HG03095 (cell line): ENCODE measurements around the gene DBNDD1.
"Not testable (repeated sequence)": the region's sequence is repeated elsewhere in the genome, so short reads cannot be mapped to it uniquely, and the experiment has no call there.

Experiments used
- ATAC-seq: cut with Tn5 transposase; IDR thresholded peaks from one replicate; pipeline ENCODE4 v1.9.1; 2021; ENCODE audit warnings: moderate library complexity; ENCODE audit not compliant: unreplicated experiment

The DBNDD1 gene

DNA sequence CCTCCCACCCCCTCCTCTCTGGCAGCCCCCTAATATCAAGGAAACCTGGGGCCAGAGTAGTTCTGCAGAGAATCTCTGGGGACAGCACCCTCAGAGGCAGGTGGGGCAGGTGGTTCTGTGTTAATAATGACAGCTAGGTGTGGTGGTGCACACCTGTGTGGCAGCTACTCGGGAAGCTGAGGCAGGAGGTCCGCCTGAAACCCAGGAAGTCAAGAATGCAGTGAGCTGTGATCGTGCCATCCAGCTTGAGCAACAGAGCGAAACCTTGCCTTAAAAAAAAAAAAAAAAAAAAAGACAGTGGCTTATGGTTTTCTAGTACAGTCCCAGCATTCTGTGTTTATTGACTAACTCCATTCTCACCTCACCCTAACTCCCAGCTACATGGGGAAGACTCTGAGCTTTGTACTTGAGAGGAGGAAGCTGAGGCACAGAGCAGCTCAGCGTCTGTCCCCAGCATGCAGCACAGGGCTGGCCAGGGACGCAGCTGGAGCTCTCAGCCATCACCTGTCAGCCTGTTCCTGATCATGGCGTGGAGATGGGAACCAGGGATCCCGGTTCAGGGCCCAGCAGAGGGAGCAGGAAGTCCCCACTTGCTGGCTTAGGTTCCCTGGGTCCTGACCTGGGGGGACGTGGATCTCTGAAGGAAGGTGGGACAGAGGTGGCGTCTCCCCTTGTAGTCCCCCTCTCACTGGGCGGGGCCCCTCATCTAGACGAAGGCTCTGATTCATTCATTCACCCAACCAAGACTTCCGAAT lies 6.1 kb downstream of the DBNDD1 start:
- ATAC-seq = no peak

DNA sequence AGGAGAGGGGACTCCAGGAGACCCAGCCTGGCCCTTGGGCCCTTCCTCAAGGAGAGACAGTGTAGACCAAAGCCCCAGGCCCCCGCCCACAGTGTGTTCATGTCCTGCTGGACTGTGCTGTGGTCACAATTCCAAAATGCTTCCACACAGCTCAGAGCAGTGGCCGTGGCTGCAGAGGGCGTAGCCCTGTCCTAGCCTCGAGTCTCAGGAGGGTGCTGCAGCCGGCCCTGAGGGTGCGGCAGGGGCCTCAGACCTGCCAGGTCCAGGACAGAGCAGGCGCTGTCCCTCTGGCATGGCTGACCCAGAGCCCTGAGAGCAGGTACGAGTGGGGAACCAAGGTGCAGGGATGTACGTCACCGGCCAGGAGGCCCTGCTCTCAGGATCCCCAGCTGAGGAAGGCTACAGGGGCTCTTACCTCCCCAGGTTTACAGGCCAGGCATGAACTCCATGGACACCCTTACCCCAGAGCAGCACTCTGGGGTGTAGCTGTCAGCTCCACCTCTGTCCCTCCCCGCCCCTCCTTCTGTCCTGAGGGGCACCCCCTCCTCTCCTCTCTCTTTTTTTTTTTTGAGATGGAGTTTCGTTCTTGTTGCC lies 7.3 kb downstream of the DBNDD1 start:
- ATAC-seq = no peak

DNA sequence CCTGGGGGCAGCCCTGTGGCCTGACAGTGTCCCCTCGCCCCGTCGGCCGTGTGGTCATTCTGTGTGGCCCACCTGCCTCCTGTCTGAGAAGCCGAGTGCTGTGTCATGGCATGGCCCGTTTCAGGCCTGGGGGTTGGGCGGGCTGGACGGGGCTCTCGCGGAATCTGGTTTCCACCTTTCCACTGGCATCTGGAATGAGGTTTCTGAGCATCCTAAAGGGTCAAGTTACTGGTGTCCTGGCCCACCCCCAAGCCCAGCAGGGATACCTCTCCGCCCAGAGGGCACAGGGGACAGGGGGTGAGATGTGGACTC lies 7.8 kb downstream of the DBNDD1 start:
- no peak for ATAC-seq

DNA sequence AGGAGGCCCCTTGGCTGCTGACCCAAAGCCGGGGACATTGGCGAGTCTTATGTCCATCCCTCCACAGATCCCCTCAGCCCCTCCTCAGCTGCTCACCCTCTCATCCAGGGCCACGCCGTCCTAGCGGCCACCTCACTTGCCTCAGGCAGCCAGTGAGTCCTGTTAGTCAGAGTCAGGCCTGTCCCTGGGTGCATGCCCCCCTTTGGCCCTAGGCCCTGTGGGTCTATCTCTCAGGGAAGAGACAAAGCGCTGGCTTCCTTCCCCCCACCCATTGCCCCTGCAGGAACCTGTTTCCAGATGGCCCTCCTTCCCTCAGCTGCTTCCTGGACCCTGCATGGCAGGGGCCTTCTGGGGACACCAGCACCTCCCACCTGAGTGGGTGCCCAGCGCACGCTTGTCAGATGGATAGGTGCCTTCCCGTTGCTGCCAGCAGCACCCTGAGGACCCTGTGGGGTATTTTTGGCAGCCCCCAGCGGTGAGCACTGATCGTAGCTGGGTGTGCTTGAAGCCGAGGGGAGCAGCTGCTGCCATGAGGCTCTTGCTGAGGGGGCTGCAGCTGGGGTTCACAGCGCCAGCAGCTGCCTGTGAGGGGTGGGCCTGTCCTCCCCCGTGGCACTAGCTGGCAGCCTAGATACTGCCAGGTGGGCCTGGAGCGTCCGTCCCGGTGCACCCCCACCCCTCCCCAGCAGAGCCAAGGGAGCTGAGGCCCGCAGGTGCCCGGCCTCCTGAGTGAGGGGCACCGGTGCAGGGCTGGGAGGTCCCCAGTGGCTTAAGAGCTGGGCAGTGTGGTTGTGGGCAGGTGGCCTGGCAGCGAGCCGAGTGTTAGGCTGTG lies 8.4 kb downstream of the DBNDD1 start:
- ATAC-seq = no peak

DNA sequence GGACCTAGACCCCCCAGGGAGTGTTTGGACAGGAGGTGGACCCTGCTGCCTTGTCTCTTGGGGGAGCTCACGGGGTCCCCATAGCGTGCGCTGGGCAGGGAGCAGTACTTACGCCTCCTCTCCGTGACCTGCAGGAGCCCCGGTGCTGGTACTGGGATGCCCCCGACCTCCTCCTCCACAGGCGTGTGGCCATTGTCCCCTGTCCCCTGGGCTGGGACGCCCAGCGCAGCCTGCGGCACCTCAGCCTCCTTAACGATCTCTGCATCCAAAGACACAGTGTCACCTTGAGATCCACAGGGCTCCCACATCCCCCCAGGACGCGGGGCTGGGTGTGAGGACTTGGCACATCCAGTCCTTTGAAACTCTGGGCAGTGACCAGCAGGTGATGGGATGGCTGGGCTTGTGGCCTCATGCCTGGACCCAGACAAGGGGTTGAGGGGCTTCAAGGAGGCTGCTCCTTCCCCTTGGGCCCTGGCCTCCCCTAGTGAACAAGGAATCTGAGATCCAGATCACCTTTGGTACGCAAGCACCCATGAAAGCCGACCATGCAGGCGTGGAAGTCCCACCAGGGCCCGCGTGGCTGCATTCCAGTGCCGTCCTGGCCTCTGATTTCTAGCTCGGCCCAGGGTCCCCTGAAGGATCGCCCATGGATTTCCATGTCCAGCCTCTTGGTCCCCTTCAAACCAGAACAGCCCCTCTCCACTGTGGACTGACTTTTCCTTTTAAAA lies 9.9 kb downstream of the DBNDD1 start:
- no peak for ATAC-seq

- ATAC-seq = no peak
Measured at GRCh38 chr16:90008708-90009145, 10.5 kb downstream of the DBNDD1 start.

- ATAC-seq = not testable (repeated sequence)
Measured at GRCh38 chr16:90007635-90008234, 11.5 kb downstream of the DBNDD1 start.

GRCh38 chr16:90007015-90007414 lies 12.2 kb downstream of the DBNDD1 start:
- no peak for ATAC-seq

- no peak for ATAC-seq
Measured at GRCh38 chr16:90005956-90006663, 13.1 kb downstream of the DBNDD1 start.

- no peak for ATAC-seq
Measured at GRCh38 chr16:90004577-90004976, 14.7 kb downstream of the DBNDD1 start.

- no peak for ATAC-seq
Measured at GRCh38 chr16:90002759-90003158, 16.5 kb downstream of the DBNDD1 start.

- no peak for ATAC-seq
Measured at GRCh38 chr16:90001761-90002503, 17.3 kb downstream of the DBNDD1 start.

GRCh38 chr16:90000733-90001427 lies 18.4 kb downstream of the DBNDD1 start:
- no peak for ATAC-seq

GRCh38 chr16:89999831-90000574 lies 19.3 kb downstream of the DBNDD1 start:
- no peak for ATAC-seq

GRCh38 chr16:89996178-89996489 lies 23.1 kb downstream of the DBNDD1 start:
- no peak for ATAC-seq

DNA sequence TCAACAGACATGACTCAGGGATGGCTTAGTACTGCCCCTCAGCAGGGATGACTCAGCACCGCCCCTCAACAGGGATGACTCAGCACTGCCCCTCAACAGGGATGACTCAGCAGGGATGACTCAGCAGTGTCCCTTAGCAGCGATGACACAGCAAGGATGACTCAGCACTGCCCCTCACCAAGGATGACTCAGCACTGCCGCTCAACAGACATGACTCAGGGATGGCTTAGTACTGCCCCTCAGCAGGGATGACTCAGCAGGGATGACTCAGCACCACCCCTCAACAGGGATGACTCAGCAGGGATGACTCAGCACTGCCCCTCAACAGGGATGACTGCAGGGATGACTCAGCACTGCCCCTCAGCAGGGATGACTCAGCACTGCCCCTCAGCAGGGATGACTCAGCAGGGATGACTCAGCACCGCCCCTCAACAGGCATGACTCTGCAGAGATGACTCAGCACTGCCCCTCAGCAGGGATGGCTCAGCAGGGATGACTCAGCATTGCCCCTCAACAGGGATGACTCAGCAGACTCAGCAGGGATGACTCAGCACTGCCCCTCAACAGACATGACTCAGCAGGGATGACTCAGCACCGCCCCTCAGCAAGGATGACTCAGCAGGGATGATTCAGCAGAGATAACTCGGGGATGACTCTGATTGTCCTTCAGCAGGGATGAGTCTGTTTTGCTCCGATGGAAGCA lies 23.6 kb downstream of the DBNDD1 start:
- ATAC-seq = not testable (repeated sequence)

DNA sequence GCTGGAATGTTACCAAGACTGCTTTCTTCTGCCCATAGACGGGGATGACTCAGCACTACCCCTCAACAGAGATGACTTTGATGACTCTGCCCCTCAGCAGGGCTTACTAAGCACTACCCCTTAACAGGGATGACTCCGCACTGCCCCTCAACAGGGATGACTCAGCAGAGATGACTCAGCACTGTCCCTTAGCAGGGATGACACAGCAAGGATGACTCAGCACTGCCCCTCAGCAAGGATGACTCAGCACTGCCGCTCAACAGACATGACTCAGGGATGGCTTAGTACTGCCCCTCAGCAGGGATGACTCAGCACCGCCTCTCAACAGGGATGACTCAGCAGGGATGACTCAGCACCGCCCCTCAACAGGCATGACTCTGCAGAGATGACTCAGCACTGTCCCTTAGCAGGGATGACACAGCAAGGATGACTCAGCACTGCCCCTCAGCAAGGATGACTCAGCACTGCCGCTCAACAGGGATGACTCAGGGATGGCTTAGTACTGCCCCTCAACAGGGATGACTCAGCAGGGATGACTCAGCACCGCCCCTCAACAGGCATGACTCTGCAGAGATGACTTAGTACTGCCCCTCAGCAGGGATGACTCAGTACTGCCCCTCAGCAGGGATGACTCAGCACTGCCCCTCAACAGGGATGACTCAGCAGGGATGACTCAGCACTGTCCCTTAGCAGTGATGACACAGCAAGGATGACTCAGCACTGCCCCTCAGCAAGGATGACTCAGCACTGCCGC lies 24.4 kb downstream of the DBNDD1 start:
- not testable (repeated sequence) for ATAC-seq
